DMS 273 (cell line): Measurements from ENCODE around the gene WWTR1.
A peak's percentile ranks its signal among the peaks of the same experiment; 100 is the strongest.

ENCODE experiments used
- DNase-seq: peaks from one replicate; lab custom pipeline; 2025; ENCODE audit not compliant: unreplicated experiment; lab: John Stamatoyannopoulos, UW

The WWTR1 gene

GRCh38 chr3:149571381-149571780 is 86.4 kb downstream of the WWTR1 start:
- DNase-seq = no peak

GRCh38 chr3:149570016-149570415 is 87.8 kb downstream of the WWTR1 start:
- DNase-seq = no peak

- DNase-seq = no peak
Observed at GRCh38 chr3:149567381-149567780, 90.4 kb downstream of the WWTR1 start.

GRCh38 chr3:149566292-149566975 is 91.4 kb downstream of the WWTR1 start:
- no peak for DNase-seq

- DNase-seq = no peak
Observed at GRCh38 chr3:149564079-149564478, 93.7 kb downstream of the WWTR1 start.

- DNase-seq = no peak
Observed at GRCh38 chr3:149563114-149563513, 94.7 kb downstream of the WWTR1 start.

GRCh38 chr3:149560617-149561016 is 97.2 kb downstream of the WWTR1 start:
- no peak for DNase-seq

GRCh38 chr3:149560001-149560400 is 97.8 kb downstream of the WWTR1 start:
- DNase-seq = no peak

GRCh38 chr3:149559525-149559924 is 98.3 kb downstream of the WWTR1 start:
- DNase-seq = no peak

- peak; percentile 69 for DNase-seq
Observed at GRCh38 chr3:149555927-149556326, 101.9 kb downstream of the WWTR1 start.

- DNase-seq = peak; percentile 61
Observed at GRCh38 chr3:149554826-149555225, 103.0 kb downstream of the WWTR1 start.

GRCh38 chr3:149553781-149554451 is 103.9 kb downstream of the WWTR1 start:
- peak; percentile 94 for DNase-seq

GRCh38 chr3:149552700-149553099 is 105.1 kb downstream of the WWTR1 start:
- no peak for DNase-seq

- DNase-seq = no peak
Observed at GRCh38 chr3:149551500-149551899, 106.3 kb downstream of the WWTR1 start.

GRCh38 chr3:149548669-149549065 is 109.2 kb downstream of the WWTR1 start:
- DNase-seq = no peak

GRCh38 chr3:149547954-149548668 is 109.7 kb downstream of the WWTR1 start:
- peak; percentile 31 for DNase-seq

- DNase-seq = no peak
Observed at GRCh38 chr3:149547413-149547812, 110.4 kb downstream of the WWTR1 start.

- peak; percentile 45 for DNase-seq
Observed at GRCh38 chr3:149545049-149545448, 112.8 kb downstream of the WWTR1 start.

- no peak for DNase-seq
Observed at GRCh38 chr3:149542375-149543312, 115.2 kb downstream of the WWTR1 start.

GRCh38 chr3:149541091-149541491 is 116.7 kb downstream of the WWTR1 start:
- peak; percentile 30 for DNase-seq

- DNase-seq = no peak
Observed at GRCh38 chr3:149538371-149538770, 119.5 kb downstream of the WWTR1 start.
